Right kidney (tissue), 9 donors: ENCODE results near the gene RREB1.

Experiments used
- DNase-seq: peaks from one replicate; pipeline ENCODE4 v3.0.0-alpha.2; 2016
- long read RNA-seq, 8 donors: transcript quantifications; one replicate each; lab custom pipeline, GENCODE V29; 2026

Gene RREB1, protein sequence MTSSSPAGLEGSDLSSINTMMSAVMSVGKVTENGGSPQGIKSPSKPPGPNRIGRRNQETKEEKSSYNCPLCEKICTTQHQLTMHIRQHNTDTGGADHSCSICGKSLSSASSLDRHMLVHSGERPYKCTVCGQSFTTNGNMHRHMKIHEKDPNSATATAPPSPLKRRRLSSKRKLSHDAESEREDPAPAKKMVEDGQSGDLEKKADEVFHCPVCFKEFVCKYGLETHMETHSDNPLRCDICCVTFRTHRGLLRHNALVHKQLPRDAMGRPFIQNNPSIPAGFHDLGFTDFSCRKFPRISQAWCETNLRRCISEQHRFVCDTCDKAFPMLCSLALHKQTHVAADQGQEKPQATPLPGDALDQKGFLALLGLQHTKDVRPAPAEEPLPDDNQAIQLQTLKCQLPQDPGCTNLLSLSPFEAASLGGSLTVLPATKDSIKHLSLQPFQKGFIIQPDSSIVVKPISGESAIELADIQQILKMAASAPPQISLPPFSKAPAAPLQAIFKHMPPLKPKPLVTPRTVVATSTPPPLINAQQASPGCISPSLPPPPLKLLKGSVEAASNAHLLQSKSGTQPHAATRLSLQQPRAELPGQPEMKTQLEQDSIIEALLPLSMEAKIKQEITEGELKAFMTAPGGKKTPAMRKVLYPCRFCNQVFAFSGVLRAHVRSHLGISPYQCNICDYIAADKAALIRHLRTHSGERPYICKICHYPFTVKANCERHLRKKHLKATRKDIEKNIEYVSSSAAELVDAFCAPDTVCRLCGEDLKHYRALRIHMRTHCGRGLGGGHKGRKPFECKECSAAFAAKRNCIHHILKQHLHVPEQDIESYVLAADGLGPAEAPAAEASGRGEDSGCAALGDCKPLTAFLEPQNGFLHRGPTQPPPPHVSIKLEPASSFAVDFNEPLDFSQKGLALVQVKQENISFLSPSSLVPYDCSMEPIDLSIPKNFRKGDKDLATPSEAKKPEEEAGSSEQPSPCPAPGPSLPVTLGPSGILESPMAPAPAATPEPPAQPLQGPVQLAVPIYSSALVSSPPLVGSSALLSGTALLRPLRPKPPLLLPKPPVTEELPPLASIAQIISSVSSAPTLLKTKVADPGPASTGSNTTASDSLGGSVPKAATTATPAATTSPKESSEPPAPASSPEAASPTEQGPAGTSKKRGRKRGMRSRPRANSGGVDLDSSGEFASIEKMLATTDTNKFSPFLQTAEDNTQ (N-terminal part only)
- long read RNA-seq, donor 1, partial matches to known transcripts, result 9 of 9 reads
- long read RNA-seq, donor 1, other reads (novel, unspliced or antisense), result 0 of 9 reads
- long read RNA-seq, donor 2, result 0 reads
- long read RNA-seq, donor 3, result 0 reads
- long read RNA-seq, donor 4, partial matches to known transcripts, result 10 of 11 reads
- long read RNA-seq, donor 4, other reads (novel, unspliced or antisense), result 0 of 11 reads
- long read RNA-seq, donor 5, partial matches to known transcripts, result 46 of 46 reads
- long read RNA-seq, donor 5, other reads (novel, unspliced or antisense), result 0 of 46 reads
- long read RNA-seq, donor 6, partial matches to known transcripts, result 0 of 1 reads
- long read RNA-seq, donor 6, other reads (novel, unspliced or antisense), result 0 of 1 reads
- long read RNA-seq, donor 7, partial matches to known transcripts, result 14 of 14 reads
- long read RNA-seq, donor 7, other reads (novel, unspliced or antisense), result 0 of 14 reads
- long read RNA-seq, donor 8, partial matches to known transcripts, result 5 of 5 reads
- long read RNA-seq, donor 8, other reads (novel, unspliced or antisense), result 0 of 5 reads

GRCh38 chr6:7107578-7108195 lies at the start of gene RREB1:
TSS of gene RREB1 (plus strand) at chr6:7107961. CDS start at chr6:7181912, 73,951 bp downstream.
- no peak for DNase-seq

GRCh38 chr6:7058250-7058923 lies 49.4 kb upstream of the RREB1 start:
- DNase-seq, result no peak

- DNase-seq, result no peak
These were observed 46.8 kb upstream of the RREB1 start for GRCh38 chr6:7060769-7061516.

DNA sequence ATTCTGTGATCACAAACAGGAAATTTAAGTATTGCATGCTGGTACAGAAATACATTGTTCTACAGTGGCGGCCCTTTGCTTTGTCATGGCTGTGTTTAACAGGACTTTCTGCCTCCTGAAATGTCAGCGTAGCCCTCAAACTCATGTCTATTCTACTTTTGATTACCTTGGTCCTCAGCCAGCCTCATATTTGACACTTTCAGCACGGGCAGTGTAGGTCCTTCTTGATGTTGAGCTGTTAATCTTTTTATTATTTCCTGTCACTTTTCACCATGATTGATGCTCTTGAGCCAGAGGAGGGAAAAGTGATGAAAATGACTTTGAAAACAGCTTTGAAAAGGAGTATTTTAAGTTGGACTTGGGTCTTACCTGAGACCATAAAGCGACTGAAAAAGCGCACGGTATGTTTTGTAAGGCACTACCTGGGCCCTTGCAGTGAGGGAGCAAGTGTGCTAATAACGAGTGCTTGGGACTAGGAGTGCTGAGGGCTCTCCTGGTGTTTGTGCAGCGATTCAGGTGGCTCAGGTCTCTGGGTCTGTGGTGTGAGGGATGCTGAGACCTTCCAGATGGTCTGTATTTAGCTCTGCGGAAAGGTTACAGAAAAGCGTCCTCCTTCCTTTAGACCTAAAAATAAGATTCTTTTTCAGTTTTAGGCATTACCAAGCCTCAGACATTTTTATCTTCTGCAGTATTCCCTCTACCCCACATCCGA lies 45.2 kb upstream of the RREB1 start:
- no peak for DNase-seq

- no peak for DNase-seq
These were observed 40.5 kb upstream of the RREB1 start for GRCh38 chr6:7067305-7067704.

DNA sequence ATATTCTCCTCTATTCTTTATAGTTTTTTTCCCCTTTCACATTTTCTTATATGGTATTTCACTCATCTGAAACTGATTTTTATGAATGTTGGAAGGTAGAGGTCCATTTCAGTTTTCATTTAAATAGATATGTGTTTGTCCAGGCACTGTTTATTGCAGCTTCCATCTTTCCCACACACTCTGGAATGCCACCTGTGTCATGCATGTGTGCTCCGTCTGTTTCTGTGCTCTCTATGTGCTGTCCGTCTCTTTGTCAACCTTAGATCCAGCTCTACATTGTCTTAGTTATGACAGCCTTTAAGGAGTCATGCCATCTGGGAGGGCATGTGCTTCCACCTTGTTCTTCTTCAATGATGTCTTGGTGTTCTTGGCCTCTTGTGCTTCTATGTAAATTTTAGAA lies 36.4 kb upstream of the RREB1 start:
- DNase-seq, result no peak

- no peak for DNase-seq
These were observed 34.5 kb upstream of the RREB1 start for GRCh38 chr6:7073082-7073820.

DNA sequence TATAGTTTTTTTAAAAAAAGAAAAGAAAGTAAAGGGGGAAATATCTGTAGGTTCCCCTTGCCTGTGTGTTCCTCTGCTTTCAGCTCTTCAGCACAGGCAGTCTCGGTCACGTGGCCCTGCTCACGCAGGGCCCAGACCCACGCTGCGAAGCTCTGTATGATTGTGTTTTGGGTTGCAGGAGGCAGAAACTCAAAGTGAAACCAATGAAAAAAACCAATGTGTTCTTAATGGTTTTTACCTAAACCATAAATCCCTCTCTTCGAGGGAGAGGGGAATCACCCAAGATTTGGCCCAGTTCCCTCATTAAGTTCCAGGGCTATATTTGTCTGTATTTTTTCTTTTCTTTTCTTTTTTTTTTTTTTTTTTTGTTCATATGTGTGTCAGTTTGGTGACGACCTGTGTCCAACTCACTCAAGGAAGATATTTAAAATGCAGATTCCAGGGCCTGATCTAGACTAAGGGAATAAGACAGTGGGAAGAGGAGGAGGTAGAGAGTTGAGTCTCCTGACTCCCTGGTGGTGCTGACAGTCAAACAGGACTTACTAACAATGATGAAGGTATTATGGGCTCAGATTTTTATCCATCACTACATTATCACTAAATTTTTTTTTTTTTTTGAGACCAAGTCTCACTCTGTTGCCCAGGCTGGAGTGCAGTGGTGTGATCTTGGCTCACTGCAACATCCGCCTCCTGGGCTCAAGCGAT lies 33.8 kb upstream of the RREB1 start:
- DNase-seq, result no peak

- no peak for DNase-seq
These were observed 32.9 kb upstream of the RREB1 start for GRCh38 chr6:7074870-7075269.

DNA sequence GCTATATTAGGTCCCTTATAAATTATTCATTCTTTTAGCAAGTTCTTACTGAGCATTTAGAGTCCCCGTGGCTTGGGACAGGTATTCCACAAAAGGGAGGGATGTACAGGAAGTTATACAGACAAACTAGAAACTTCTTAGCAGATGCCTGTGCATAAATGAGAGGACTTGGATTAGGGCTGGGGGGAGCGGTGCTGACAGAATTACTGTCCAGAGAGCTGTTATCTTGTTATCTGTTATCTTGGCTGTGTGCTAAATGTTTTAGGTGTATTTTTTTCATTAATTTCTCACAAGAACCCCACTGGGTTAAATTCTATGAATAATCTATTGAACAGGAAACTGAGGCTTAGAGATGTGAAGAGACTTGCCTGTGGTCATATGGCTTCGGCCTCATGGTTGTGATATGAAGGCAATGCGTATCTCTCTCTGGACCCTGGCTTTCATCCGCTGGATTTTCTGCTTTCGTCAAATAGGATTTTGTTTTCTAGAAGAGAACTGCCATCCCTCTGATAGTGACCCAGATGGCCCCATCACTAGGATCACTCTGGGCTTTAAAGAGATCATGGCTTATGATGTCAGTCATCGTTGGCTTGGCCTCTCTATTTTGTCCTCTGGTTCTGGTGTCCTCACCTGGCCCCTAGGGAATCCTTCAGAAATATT lies 32.3 kb upstream of the RREB1 start:
- no peak for DNase-seq

DNA sequence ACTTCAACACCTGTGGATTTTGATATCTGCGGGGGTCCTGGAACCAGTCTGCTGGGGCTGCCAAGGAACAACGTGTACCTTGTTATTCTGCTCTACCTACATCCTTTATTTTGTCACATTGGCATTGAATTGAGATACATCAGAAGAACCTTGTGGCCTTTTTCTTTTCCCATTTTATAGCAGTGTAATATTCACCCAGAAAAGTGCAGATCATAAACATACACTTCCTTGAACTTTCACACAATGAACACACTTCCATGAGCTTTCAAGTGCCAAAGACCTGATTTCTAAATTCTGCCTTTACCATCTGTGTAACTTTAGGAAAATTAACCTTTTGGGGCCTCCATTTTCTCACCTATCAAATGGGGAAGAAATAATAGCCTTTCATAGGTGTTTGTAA lies 29.9 kb upstream of the RREB1 start:
- no peak for DNase-seq

GRCh38 chr6:7078856-7079255 lies 28.9 kb upstream of the RREB1 start:
- no peak for DNase-seq

DNA sequence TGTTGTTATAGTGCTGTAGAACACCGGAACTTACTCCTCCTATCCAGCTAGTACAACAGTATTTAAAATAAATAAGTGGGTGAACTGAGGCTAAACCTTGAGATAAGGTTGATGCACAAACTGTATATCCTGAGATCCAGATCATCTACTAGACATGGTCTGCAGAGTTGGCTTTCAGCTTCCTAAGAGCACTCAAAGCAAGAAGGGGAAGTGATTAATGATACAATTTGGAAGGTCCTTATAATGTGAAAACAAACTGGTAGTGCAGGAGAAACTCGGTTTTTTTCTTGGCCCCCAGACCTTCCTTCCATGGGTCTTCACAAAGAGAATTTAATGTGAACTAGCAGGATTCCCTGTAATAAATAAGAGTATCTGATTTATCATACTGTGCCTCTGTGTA lies 27.4 kb upstream of the RREB1 start:
- no peak for DNase-seq

GRCh38 chr6:7085911-7086310 lies 21.9 kb upstream of the RREB1 start:
- DNase-seq, result no peak

- no peak for DNase-seq
These were observed 21.3 kb upstream of the RREB1 start for GRCh38 chr6:7086488-7086887.

GRCh38 chr6:7087066-7087465 lies 20.7 kb upstream of the RREB1 start:
- DNase-seq, result no peak

DNA sequence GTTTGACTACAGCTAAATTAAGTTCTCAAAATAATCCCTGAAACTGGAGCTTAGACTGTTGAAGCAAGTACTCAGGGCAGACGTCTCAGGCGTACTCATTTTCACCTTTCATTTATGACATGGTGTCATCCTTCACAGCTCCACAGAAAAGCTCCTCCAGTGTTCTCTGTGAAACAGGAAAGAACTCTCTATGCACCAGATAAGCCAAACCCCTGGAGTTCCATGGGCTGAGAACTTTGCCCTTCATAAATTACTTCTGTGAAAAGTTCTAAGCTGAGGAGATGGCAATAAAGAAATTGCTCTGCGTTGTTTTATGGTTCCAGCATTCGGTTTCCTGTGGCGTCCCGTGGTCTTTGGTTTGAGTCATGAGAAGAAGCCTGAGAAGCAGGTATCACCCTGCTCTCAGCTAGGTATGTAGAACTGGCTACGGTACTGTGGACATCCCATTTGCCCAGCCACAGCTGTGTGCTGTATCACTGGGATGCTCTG lies 20.2 kb upstream of the RREB1 start:
- DNase-seq, result no peak
